OCI-LY1 (cell line): ENCODE measurements around the gene INPP4A.

Experiments
- CTCF ChIP-seq: fragments of 200-600 bp; sonication (generic), shearing (Covaris generic); IDR thresholded peaks from 2 replicates; pipeline ENCODE4 v1.5.1; 2017; ENCODE audit warnings: mild to moderate bottlenecking, antibody characterized with exemption, low read length, moderate library complexity, mixed read lengths
- EZH2 ChIP-seq: fragments of 200-600 bp; sonication (generic), shearing (Covaris generic); IDR thresholded peaks from 2 replicates; pipeline ENCODE4 v1.8.0; 2017; ENCODE audit warnings: borderline replicate concordance, mixed run types, mild to moderate bottlenecking, antibody characterized with exemption, low read length, moderate library complexity, mixed read lengths

DNA sequence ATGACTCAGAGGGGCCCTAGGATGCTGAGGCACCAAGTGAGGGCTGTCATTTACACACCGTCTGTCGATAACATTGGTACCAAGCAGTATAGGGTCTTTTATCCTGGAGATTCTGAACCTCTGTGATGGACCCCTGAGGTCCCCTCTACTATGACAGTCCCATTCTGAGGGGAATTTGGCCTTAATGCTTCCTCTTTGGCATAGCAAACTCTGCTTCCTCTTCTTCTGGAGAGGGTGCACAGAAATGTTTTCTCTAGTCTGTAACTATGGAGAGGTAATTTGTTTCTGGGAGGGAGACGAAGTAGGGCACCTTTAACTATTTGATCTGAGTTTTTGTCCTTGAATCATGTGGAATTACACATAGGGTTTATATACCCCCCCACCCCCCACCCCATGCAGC is 44.8 kb downstream of the INPP4A start:
- TF ChIP-seq CTCF, result no peak
- no peak for TF ChIP-seq EZH2
